ENCODE results near the gene EFCAB3.
A peak's percentile ranks its signal among the peaks of the same experiment; 100 is the strongest.

DNA sequence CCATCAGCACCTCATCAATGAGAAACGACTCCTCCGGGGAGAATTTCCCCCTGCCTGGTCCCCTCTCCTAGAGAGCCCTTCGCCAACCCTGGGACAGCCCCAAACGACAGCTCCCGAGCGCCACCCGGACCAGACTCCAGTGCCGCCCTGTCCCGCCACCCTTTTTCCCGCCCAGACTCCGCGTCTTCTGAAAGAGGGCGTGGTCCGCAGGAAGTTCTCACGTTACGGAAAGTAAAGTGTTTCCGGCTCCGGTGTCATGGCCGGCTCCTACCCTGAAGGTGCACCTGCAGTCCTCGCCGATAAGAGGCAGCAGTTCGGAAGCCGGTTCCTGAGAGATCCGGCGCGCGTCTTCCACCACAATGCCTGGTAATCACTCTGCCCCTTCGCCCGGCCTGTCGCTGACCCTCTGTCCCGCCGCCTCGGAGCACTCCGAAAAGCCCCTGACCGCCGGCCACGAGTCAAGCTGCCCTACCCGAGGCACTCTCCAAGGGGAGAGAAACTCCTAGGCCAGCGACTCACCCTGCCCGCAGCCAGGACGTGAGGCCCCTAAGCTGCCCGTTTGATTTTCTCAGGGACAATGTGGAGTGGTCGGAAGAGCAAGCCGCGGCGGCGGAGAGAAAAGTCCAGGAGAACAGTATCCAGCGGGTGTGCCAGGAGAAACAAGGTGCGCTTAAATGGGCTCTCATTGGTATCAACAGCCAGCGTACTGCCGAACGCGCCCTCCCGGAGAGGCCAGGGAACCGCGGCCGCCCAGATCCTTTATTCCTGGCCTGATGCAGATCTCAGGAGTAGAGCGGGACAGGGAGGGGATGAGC, 43.5 kb downstream of the EFCAB3 start, which contains the start of gene METTL2A:
- TF ChIP-seq POLR2AphosphoS5 (IDR thresholded peaks at IDR 0.05; ENCODE audit: low read depth, low read length) = peak; percentile 39
- peak; percentile 78 for TF ChIP-seq POLR2A (IDR thresholded peaks at IDR 0.05; ENCODE audit: low read depth, low read length)
- peak; percentile 63; the same call in 1 of the 2 replicates for TF ChIP-seq TAF1 (IDR thresholded peaks at IDR 0.05; ENCODE audit: borderline replicate concordance, low read depth, low read length)

All from GM12892 (cell line).